Measurements from ENCODE around the gene TMEM60.
"Not testable (repeated sequence)": the region's sequence is repeated elsewhere in the genome, so short reads cannot be mapped to it uniquely, and the experiment has no call there.

TMEM60 gene

DNA sequence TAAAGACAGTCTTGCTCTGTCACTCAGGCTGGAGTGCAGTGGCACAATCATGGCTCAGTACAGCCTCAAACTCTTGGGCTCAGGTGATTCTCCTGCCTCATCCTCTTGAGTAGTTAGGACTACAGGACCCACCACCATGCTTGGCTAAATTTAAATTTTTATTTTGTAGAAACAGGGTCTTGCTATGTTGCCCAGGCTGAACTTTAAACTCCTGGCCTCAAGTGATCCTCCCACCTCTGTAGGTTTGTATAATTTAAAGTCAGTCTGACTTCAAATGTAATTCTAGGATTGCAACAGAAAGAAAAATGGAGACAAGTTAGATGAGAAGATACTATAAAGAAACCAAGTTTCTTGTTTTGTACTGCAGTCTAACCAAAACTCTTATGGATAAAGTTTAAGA lies 11.5 kb downstream of the TMEM60 start:
- Histone ChIP-seq H3K27me3 (ENCODE audit: low read depth, low read length) (no peaks in the 10 kb centered on the region), H3K9me3 (ENCODE audit: insufficient read depth, low read length) (no peaks in the 10 kb centered on the region), H3K27ac (ENCODE audit: low read length) (no peak overlapping the region), H2AFZ (ENCODE audit: low read depth, low read length) (no peak overlapping the region), H3K4me1 (ENCODE audit: low read length) (peaks cover 5% of the 10 kb centered on the region), H3K4me3 (ENCODE audit: low read length) (no peak overlapping the region), H3K9ac (ENCODE audit: low read length) (no peak overlapping the region), H3K36me3 (replicated peaks; ENCODE audit: low read depth, low read length) (peaks cover 17% of the 10 kb centered on the region), H3K79me2 (ENCODE audit: low read length) (no peaks in the 10 kb centered on the region), H3K4me2 (ENCODE audit: low read length) (no peak overlapping the region), H4K20me1 (ENCODE audit: insufficient read depth, low read length) (no peaks in the 10 kb centered on the region)
- TF ChIP-seq EZH2phosphoT487 (IDR thresholded peaks at IDR 0.05; ENCODE audit: low read depth) = no peak
- TF ChIP-seq, protein P1, sequence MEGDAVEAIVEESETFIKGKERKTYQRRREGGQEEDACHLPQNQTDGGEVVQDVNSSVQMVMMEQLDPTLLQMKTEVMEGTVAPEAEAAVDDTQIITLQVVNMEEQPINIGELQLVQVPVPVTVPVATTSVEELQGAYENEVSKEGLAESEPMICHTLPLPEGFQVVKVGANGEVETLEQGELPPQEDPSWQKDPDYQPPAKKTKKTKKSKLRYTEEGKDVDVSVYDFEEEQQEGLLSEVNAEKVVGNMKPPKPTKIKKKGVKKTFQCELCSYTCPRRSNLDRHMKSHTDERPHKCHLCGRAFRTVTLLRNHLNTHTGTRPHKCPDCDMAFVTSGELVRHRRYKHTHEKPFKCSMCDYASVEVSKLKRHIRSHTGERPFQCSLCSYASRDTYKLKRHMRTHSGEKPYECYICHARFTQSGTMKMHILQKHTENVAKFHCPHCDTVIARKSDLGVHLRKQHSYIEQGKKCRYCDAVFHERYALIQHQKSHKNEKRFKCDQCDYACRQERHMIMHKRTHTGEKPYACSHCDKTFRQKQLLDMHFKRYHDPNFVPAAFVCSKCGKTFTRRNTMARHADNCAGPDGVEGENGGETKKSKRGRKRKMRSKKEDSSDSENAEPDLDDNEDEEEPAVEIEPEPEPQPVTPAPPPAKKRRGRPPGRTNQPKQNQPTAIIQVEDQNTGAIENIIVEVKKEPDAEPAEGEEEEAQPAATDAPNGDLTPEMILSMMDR (IDR thresholded peaks at IDR 0.05; ENCODE audit: low read depth, low read length) = no peak

GRCh38 chr7:77786018-77786417 lies 12.2 kb downstream of the TMEM60 start:
- Histone ChIP-seq H3K4me3 (ENCODE audit: low read length) (no peak overlapping the region), H3K27ac (ENCODE audit: low read length) (no peak overlapping the region), H3K9ac (ENCODE audit: low read length) (no peak overlapping the region), H3K4me2 (ENCODE audit: low read length) (no peak overlapping the region), H3K27me3 (ENCODE audit: low read depth, low read length) (no peaks in the 10 kb centered on the region), H3K79me2 (ENCODE audit: low read length) (no peaks in the 10 kb centered on the region), H3K9me3 (ENCODE audit: insufficient read depth, low read length) (no peaks in the 10 kb centered on the region), H2AFZ (ENCODE audit: low read depth, low read length) (no peak overlapping the region), H4K20me1 (ENCODE audit: insufficient read depth, low read length) (no peaks in the 10 kb centered on the region), H3K4me1 (ENCODE audit: low read length) (peaks cover 5% of the 10 kb centered on the region), H3K36me3 (replicated peaks; ENCODE audit: low read depth, low read length) (peaks cover 20% of the 10 kb centered on the region)
- TF ChIP-seq, protein P1 (IDR thresholded peaks at IDR 0.05; ENCODE audit: low read depth, low read length) = no peak
- no peak for TF ChIP-seq EZH2phosphoT487 (IDR thresholded peaks at IDR 0.05; ENCODE audit: low read depth)

GRCh38 chr7:77784426-77784825 lies 13.8 kb downstream of the TMEM60 start:
- not testable (repeated sequence) for H3K9me3 ChIP-seq (ENCODE audit: insufficient read depth, low read length); H3K4me2 ChIP-seq (ENCODE audit: low read length); H3K4me3 ChIP-seq (ENCODE audit: low read length); H3K79me2 ChIP-seq (ENCODE audit: low read length); H2AFZ ChIP-seq (ENCODE audit: low read depth, low read length); H3K27ac ChIP-seq (ENCODE audit: low read length); H3K4me1 ChIP-seq (ENCODE audit: low read length); H3K27me3 ChIP-seq (ENCODE audit: low read depth, low read length); H3K9ac ChIP-seq (ENCODE audit: low read length); H4K20me1 ChIP-seq (ENCODE audit: insufficient read depth, low read length)
- H3K36me3 ChIP-seq (replicated peaks; ENCODE audit: low read depth, low read length) = peaks cover 25% of the 10 kb centered on the region

DNA sequence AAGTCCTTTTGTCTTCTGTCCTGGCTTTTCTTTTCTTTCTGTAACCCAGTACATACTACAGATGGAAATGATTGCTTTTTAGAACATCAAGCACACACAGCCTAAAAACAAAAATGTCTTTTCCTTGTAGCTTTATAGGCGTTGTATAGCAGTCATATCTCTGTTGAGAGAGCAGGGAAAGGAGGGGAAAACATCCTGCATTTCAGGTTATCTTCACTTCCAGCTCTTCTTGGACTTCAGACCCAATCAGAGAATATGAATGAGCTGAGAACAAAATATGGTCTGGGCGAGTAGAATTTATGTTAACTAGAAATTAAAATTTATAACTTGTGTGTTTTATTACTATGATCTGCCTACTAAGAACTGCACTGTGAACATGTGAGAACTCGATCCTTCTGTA lies 14.7 kb downstream of the TMEM60 start:
- Histone ChIP-seq H3K27ac (ENCODE audit: low read length) (no peak overlapping the region), H3K4me3 (ENCODE audit: low read length) (no peak overlapping the region), H3K9ac (ENCODE audit: low read length) (no peak overlapping the region)

More for the DNA sequence above, 14.7 kb downstream of the TMEM60 start:
- Histone ChIP-seq H4K20me1 (ENCODE audit: insufficient read depth, low read length) (no peaks in the 10 kb centered on the region), H2AFZ (ENCODE audit: low read depth, low read length) (no peak overlapping the region), H3K27me3 (ENCODE audit: low read depth, low read length) (no peaks in the 10 kb centered on the region), H3K4me2 (ENCODE audit: low read length) (no peak overlapping the region), H3K36me3 (replicated peaks; ENCODE audit: low read depth, low read length) (peaks cover 25% of the 10 kb centered on the region), H3K4me1 (ENCODE audit: low read length) (peaks cover 3% of the 10 kb centered on the region), H3K9me3 (ENCODE audit: insufficient read depth, low read length) (no peaks in the 10 kb centered on the region), H3K79me2 (ENCODE audit: low read length) (no peaks in the 10 kb centered on the region)
- no peak for TF ChIP-seq EZH2phosphoT487 (IDR thresholded peaks at IDR 0.05; ENCODE audit: low read depth)
- TF ChIP-seq, protein P1 (IDR thresholded peaks at IDR 0.05; ENCODE audit: low read depth, low read length) = no peak

All from OCI-LY3 (cell line).